Cardiac muscle cell (in vitro differentiated cells and primary cell): ENCODE results near the gene POU6F2. TPM values are rescaled to one million over a fixed set of nuclear protein-coding genes. Genes with fewer than 3 reads are reported as not detected.

ENCODE experiments used
- DNase-seq, 2 donors: peaks; one replicate each; pipeline versions ENCODE4 v3.0.0 to v3.0.0-alpha.2; 2010 to 2017; ENCODE audit warnings: low read depth in 1 of 2, low spot score in 1 of 2
- H3K27ac ChIP-seq: fragments of 200-600 bp; sonication (generic); 2 replicates; pipeline ENCODE4 v1.5.1; 2016
- H3K27me3 ChIP-seq: fragments of 200-600 bp; sonication (generic); 2 replicates; pipeline ENCODE4 v1.6.0; 2016; ENCODE audit warnings: control low read depth
- H3K36me3 ChIP-seq: fragments of 200-600 bp; sonication (generic); 2 replicates; pipeline ENCODE4 v1.5.1; 2016; ENCODE audit warnings: control low read depth
- H3K4me1 ChIP-seq: fragments of 200-600 bp; sonication (generic); 2 replicates; pipeline ENCODE4 v1.8.1; 2017; ENCODE audit warnings: low read depth, mild to moderate bottlenecking, mixed run types
- H3K4me3 ChIP-seq: fragments of 200-600 bp; sonication (generic); 2 replicates; pipeline ENCODE4 v1.5.1; 2016; ENCODE audit warnings: mild to moderate bottlenecking
- H3K9me3 ChIP-seq: fragments of 200-600 bp; sonication (generic); 2 replicates; pipeline ENCODE4 v1.5.1; 2017; ENCODE audit warnings: low read depth, mild to moderate bottlenecking, control low read depth
- polyA plus RNA-seq: library from polyadenylated mRNA; unstranded; fragments of >200 nt; fragmentation: Nextera tagmentation; extraction: Ambion mirVana; gene quantifications from 2 replicates; pipeline ENCODE4 v1.2.1, GENCODE V29; 2016
- total RNA-seq: library from RNA; depleted of rRNA; stranded (reverse); fragments of >200 nt; gene quantifications from 2 replicates; pipeline ENCODE4 v1.2.3, GENCODE V29; 2016
- TF ChIP-seq, protein P1 (sequence below): IDR thresholded peaks from 2 replicates; pipeline ENCODE4 v1.5.1; 2012; ENCODE audit warnings: low read depth, mild to moderate bottlenecking, low read length

Gene POU6F2
- total and polyA plus RNA-seq, 2 experiments from 2014 or later: 1.7 to 3.6 TPM

DNA sequence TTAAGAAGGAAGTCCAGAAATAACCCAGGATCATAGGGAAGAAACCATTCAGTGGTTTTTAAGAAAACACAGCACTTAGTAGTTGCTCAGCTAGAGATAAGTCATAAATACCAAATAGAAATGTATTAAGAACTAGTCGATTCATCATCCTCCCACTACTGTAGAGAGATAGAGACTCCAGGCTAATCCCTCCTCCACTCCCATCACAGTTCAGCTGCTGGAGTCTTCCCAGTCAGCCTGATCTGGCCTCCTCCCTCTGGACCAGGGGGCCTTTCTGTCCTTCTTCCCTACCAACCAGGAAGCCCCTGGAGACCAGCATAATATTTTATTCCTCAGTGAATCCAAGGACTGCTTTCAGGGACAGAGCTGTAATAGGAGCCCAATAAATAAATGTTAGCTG, 294.4 kb downstream of the POU6F2 start:
- no peak for DNase-seq
- Histone ChIP-seq H3K27me3 (no peaks in the 10 kb centered on the region), H3K4me1 (no peaks in the 10 kb centered on the region), H3K27ac (no peak overlapping the region), H3K9me3 (no peaks in the 10 kb centered on the region), H3K4me3 (no peak overlapping the region), H3K36me3 (no peaks in the 10 kb centered on the region)
- TF ChIP-seq, protein P1, sequence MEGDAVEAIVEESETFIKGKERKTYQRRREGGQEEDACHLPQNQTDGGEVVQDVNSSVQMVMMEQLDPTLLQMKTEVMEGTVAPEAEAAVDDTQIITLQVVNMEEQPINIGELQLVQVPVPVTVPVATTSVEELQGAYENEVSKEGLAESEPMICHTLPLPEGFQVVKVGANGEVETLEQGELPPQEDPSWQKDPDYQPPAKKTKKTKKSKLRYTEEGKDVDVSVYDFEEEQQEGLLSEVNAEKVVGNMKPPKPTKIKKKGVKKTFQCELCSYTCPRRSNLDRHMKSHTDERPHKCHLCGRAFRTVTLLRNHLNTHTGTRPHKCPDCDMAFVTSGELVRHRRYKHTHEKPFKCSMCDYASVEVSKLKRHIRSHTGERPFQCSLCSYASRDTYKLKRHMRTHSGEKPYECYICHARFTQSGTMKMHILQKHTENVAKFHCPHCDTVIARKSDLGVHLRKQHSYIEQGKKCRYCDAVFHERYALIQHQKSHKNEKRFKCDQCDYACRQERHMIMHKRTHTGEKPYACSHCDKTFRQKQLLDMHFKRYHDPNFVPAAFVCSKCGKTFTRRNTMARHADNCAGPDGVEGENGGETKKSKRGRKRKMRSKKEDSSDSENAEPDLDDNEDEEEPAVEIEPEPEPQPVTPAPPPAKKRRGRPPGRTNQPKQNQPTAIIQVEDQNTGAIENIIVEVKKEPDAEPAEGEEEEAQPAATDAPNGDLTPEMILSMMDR: no peak

DNA sequence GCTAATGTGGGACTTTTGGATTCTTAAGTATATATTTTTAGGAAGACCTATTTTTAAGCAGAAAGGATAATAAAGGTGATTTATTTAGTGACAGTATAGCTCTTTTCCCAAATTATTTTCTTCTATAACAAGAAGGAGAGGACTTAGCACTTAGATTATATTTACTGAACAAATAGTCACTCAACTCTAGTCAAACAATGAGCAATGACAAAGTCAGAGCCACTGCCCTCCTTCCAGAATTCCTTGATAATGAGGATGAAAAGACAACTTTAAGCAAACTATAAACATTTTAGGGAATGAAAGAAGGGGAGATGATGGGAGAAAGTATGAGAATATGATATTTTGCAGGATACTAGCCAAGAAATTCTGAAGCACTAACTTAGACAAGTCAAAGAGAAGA, 295.0 kb downstream of the POU6F2 start:
- H3K4me3 ChIP-seq: no peak overlapping the region
- TF ChIP-seq, protein P1: no peak
- no peaks in the 10 kb centered on the region for H3K9me3 ChIP-seq
- H3K27me3 ChIP-seq: no peaks in the 10 kb centered on the region
- DNase-seq: no peak
- H3K27ac ChIP-seq: no peak overlapping the region
- H3K36me3 ChIP-seq: no peaks in the 10 kb centered on the region
- no peaks in the 10 kb centered on the region for H3K4me1 ChIP-seq

DNA sequence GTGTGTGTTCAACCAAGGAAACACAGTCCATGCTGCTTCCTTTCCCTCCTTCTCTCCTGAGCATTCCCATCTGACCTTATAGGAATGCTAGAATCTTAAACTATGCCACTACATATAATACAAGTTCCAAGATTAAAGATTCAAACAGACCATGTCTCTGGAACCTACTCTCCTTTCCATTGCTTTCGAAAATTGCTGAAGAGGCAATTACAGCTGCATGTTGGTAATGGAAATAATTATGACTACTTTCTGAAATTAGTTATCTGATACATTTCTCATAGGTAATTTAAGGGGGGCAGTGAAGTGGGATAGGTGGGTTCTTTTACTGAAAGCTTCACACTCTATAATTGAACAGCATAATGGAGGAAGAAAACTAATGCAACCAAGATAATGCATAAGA, 302.6 kb downstream of the POU6F2 start:
- TF ChIP-seq, protein P1: no peak
- DNase-seq: no peak
- H3K36me3 ChIP-seq: no peaks in the 10 kb centered on the region
- H3K27me3 ChIP-seq: no peaks in the 10 kb centered on the region
- H3K4me3 ChIP-seq: no peak overlapping the region
- H3K27ac ChIP-seq: no peak overlapping the region
- H3K9me3 ChIP-seq: no peaks in the 10 kb centered on the region
- no peaks in the 10 kb centered on the region for H3K4me1 ChIP-seq

DNA sequence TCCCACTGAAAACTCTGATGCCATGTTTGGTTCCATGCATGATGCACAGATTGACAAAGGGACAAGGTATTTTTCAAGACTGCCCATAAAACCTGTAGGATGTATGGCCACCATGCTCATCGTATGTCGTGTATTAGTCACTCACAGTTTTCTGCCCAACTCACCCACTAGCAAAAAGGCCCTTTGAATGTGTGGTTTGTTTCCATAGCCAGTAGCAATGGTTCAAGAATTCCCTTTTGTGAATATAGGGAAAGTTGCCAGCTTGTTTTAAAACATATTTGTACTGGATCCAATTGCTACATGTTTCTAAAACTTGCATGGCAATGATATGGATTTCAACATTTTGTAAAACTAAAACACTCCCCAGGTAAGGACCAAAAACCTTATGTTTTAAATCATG, 307.5 kb downstream of the POU6F2 start:
- H3K27me3 ChIP-seq: no peaks in the 10 kb centered on the region
- H3K4me1 ChIP-seq: no peaks in the 10 kb centered on the region
- H3K4me3 ChIP-seq: no peak overlapping the region
- H3K27ac ChIP-seq: no peak overlapping the region
- no peaks in the 10 kb centered on the region for H3K36me3 ChIP-seq
- H3K9me3 ChIP-seq: no peaks in the 10 kb centered on the region
- no peak for DNase-seq
- TF ChIP-seq, protein P1: no peak

DNA sequence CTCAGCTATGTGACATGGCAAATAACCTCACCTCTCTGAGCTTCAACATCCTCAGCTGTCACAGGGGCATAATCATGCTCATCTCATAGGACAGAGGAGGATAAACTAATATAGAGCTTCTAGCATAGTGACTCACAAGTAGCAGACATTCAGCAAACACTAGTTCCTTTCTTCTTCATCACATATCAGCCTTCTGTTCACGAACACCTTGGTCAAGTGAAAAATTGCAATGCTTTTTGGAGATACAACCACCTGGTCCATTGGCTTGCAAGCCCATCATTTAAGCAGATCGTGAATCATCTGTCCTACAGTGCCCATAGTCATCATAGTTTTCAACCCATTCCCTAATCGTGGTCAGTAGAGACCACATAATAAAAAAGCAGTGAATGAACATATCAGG, 310.6 kb downstream of the POU6F2 start:
- no peak for DNase-seq
- Histone ChIP-seq H3K4me1 (no peaks in the 10 kb centered on the region), H3K9me3 (no peaks in the 10 kb centered on the region), H3K36me3 (no peaks in the 10 kb centered on the region), H3K27me3 (no peaks in the 10 kb centered on the region), H3K4me3 (no peak overlapping the region), H3K27ac (no peak overlapping the region)
- TF ChIP-seq, protein P1: no peak
